GM19455 (cell line): ENCODE results near the gene JPH4.

Experiments used
- ATAC-seq: cut with Tn5 transposase; IDR thresholded peaks from one replicate; pipeline ENCODE4 v1.9.1; 2021; ENCODE audit not compliant: unreplicated experiment

The JPH4 gene

GRCh38 chr14:23532658-23533057, 45.9 kb downstream of the JPH4 start:
- ATAC-seq = no peak

- ATAC-seq = no peak
Observed at GRCh38 chr14:23531391-23531790, 47.2 kb downstream of the JPH4 start.

GRCh38 chr14:23530375-23531055, 48.1 kb downstream of the JPH4 start:
- no peak for ATAC-seq

GRCh38 chr14:23529016-23529415, 49.6 kb downstream of the JPH4 start:
- ATAC-seq = no peak

GRCh38 chr14:23528555-23528954, 50.0 kb downstream of the JPH4 start:
- ATAC-seq = no peak

GRCh38 chr14:23525611-23526010, 53.0 kb downstream of the JPH4 start:
- ATAC-seq = no peak

- ATAC-seq = no peak
Observed at GRCh38 chr14:23524954-23525353, 53.6 kb downstream of the JPH4 start.

- ATAC-seq = no peak
Observed at GRCh38 chr14:23523229-23524016, 55.2 kb downstream of the JPH4 start.

- no peak for ATAC-seq
Observed at GRCh38 chr14:23522643-23523198, 55.9 kb downstream of the JPH4 start.

GRCh38 chr14:23521785-23522640, 56.6 kb downstream of the JPH4 start:
- no peak for ATAC-seq

- ATAC-seq = no peak
Observed at GRCh38 chr14:23520899-23521533, 57.6 kb downstream of the JPH4 start.

- no peak for ATAC-seq
Observed at GRCh38 chr14:23518709-23519108, 59.9 kb downstream of the JPH4 start.
